HEK293 (cell line): ENCODE results near the gene DNASE1L3.
A peak's percentile ranks its signal among the peaks of the same experiment; 100 is the strongest.

Experiments used
- ATF2 ChIP-seq: fragments of 450-650 bp; formaldehyde crosslinking; IDR thresholded peaks from 2 replicates; pipeline ENCODE4 v1.5.1; 2016; ENCODE audit warnings: missing biosample characterization, missing genetic modification characterization, low read depth
- HIC1 ChIP-seq: fragments of 450-650 bp; formaldehyde crosslinking; IDR thresholded peaks from 2 replicates; pipeline ENCODE4 v1.5.1; 2016; ENCODE audit warnings: missing biosample characterization, missing genetic modification characterization
- HOXC10 ChIP-seq: sonication (generic); formaldehyde crosslinking; IDR thresholded peaks from 2 replicates; pipeline ENCODE4 v1.8.1; 2023; ENCODE audit warnings: mild to moderate bottlenecking, missing genetic modification reagents
- HOXD13 ChIP-seq: sonication (generic); formaldehyde crosslinking; IDR thresholded peaks from 2 replicates; pipeline ENCODE4 v1.8.0; 2022; ENCODE audit warnings: missing genetic modification reagents, borderline replicate concordance
- KLF1 ChIP-seq: fragments of 450-650 bp; formaldehyde crosslinking; IDR thresholded peaks from 2 replicates; pipeline ENCODE4 v1.5.1; 2016; ENCODE audit warnings: missing biosample characterization, missing genetic modification characterization
- MZF1 ChIP-seq: fragments of 450-650 bp; formaldehyde crosslinking; IDR thresholded peaks from 2 replicates; pipeline ENCODE4 v1.5.1; 2017; ENCODE audit warnings: missing biosample characterization, missing genetic modification characterization, borderline replicate concordance
- PATZ1 ChIP-seq: fragments of 450-650 bp; formaldehyde crosslinking; IDR thresholded peaks from 2 replicates; pipeline ENCODE4 v1.5.1; 2016; ENCODE audit warnings: missing biosample characterization, missing genetic modification characterization
- RBAK ChIP-seq: fragments of 450-650 bp; formaldehyde crosslinking; IDR thresholded peaks from 2 replicates; pipeline ENCODE4 v1.5.1; 2016; ENCODE audit warnings: missing biosample characterization, missing genetic modification characterization
- REST ChIP-seq: fragments of 450-650 bp; formaldehyde crosslinking; IDR thresholded peaks from 2 replicates; pipeline ENCODE4 v1.5.1; 2016; ENCODE audit warnings: missing biosample characterization, missing genetic modification characterization
- SALL2 ChIP-seq: fragments of 450-650 bp; formaldehyde crosslinking; IDR thresholded peaks from 2 replicates; pipeline ENCODE4 v1.5.0; 2017; ENCODE audit warnings: missing biosample characterization, mild to moderate bottlenecking, missing genetic modification characterization, borderline replicate concordance
- ZBTB44 ChIP-seq: fragments of 450-650 bp; IDR thresholded peaks from 2 replicates; pipeline ENCODE4 v1.5.1; 2018; ENCODE audit warnings: missing biosample characterization, mild to moderate bottlenecking, missing genetic modification characterization
- ZFP41 ChIP-seq: fragments of 450-650 bp; formaldehyde crosslinking; IDR thresholded peaks from 2 replicates; pipeline ENCODE4 v1.5.1; 2016; ENCODE audit warnings: missing biosample characterization, missing genetic modification characterization, borderline replicate concordance
- ZNF16 ChIP-seq: fragments of 450-650 bp; formaldehyde crosslinking; IDR thresholded peaks from 2 replicates; pipeline ENCODE4 v1.5.1; 2016; ENCODE audit warnings: low read depth, missing biosample characterization, missing genetic modification characterization
- ZNF174 ChIP-seq: fragments of 450-650 bp; formaldehyde crosslinking; IDR thresholded peaks from 2 replicates; pipeline ENCODE4 v1.5.0; 2017; ENCODE audit warnings: missing biosample characterization, mild to moderate bottlenecking, missing genetic modification characterization
- ZNF175 ChIP-seq: fragments of 450-650 bp; formaldehyde crosslinking; IDR thresholded peaks from 2 replicates; pipeline ENCODE4 v1.5.1; 2016; ENCODE audit warnings: missing biosample characterization, missing genetic modification characterization
- ZNF184 ChIP-seq: fragments of 450-650 bp; IDR thresholded peaks from 2 replicates; pipeline ENCODE4 v1.5.1; 2018; ENCODE audit warnings: missing biosample characterization, mild to moderate bottlenecking, missing genetic modification characterization
- ZNF221 ChIP-seq: fragments of 450-650 bp; formaldehyde crosslinking; IDR thresholded peaks from 2 replicates; pipeline ENCODE4 v1.5.1; 2017; ENCODE audit warnings: missing biosample characterization, missing genetic modification characterization, borderline replicate concordance
- ZNF416 ChIP-seq: fragments of 450-650 bp; formaldehyde crosslinking; IDR thresholded peaks from 2 replicates; pipeline ENCODE4 v1.5.1; 2016; ENCODE audit warnings: missing biosample characterization, missing genetic modification characterization
- ZNF510 ChIP-seq: fragments of 450-650 bp; formaldehyde crosslinking; IDR thresholded peaks from 2 replicates; pipeline ENCODE4 v1.5.1; 2018; ENCODE audit warnings: mild to moderate bottlenecking, missing genetic modification characterization, missing biosample characterization; ENCODE audit not compliant: insufficient replicate concordance
- ZNF514 ChIP-seq: fragments of 450-650 bp; formaldehyde crosslinking; IDR thresholded peaks from 2 replicates; pipeline ENCODE4 v1.5.1; 2016; ENCODE audit warnings: missing biosample characterization, missing genetic modification characterization
- ZNF529 ChIP-seq: fragments of 450-650 bp; formaldehyde crosslinking; IDR thresholded peaks from 2 replicates; pipeline ENCODE4 v1.5.1; 2017; ENCODE audit warnings: missing genetic modification characterization, missing biosample characterization; ENCODE audit not compliant: insufficient replicate concordance
- ZNF544 ChIP-seq: fragments of 450-650 bp; formaldehyde crosslinking; IDR thresholded peaks from 2 replicates; pipeline ENCODE4 v1.5.0; 2017; ENCODE audit warnings: missing biosample characterization, missing genetic modification characterization
- ZNF596 ChIP-seq: fragments of 450-650 bp; IDR thresholded peaks from 2 replicates; pipeline ENCODE4 v1.5.0; 2018; ENCODE audit warnings: missing biosample characterization, mild to moderate bottlenecking, missing genetic modification characterization, moderate library complexity
- ZNF610 ChIP-seq: fragments of 450-650 bp; formaldehyde crosslinking; IDR thresholded peaks from 2 replicates; pipeline ENCODE4 v1.5.1; 2016; ENCODE audit warnings: missing biosample characterization, missing genetic modification characterization, borderline replicate concordance
- ZNF777 ChIP-seq: fragments of 450-650 bp; formaldehyde crosslinking; IDR thresholded peaks from 2 replicates; pipeline ENCODE4 v1.5.1; 2017; ENCODE audit warnings: missing biosample characterization, missing genetic modification characterization, borderline replicate concordance
- ZNF785 ChIP-seq: fragments of 450-650 bp; formaldehyde crosslinking; IDR thresholded peaks from 2 replicates; pipeline ENCODE4 v1.5.1; 2016; ENCODE audit warnings: missing biosample characterization, missing genetic modification characterization

The DNASE1L3 gene

GRCh38 chr3:58234516-58234931 lies 23.8 kb upstream of the DNASE1L3 start (continued):
- no peak for TF ChIP-seq KLF1
- TF ChIP-seq ZBTB44 (tag by site-specific recombination): no peak
- 0 out of 2 replicates have a peak, but pooled peaks have one; percentile 19 for TF ChIP-seq PATZ1 (tag by site-specific recombination)
- TF ChIP-seq ZNF596: no peak
- no peak for TF ChIP-seq ZNF510 (tag by site-specific recombination)
- no peak for TF ChIP-seq ZNF416 (tag by site-specific recombination)
- TF ChIP-seq ZNF221 (tag by site-specific recombination): no peak
- no peak for TF ChIP-seq MZF1 (tag by site-specific recombination)
- TF ChIP-seq HOXD13 (CRISPR knock-in tag): no peak
- no peak for TF ChIP-seq ZNF529 (tag by site-specific recombination)
- TF ChIP-seq HIC1 (tag by site-specific recombination): no peak
- TF ChIP-seq ZNF514: no peak
- TF ChIP-seq ATF2 (tag by site-specific recombination): no peak
- no peak for TF ChIP-seq SALL2 (tag by site-specific recombination)
- no peak for TF ChIP-seq ZNF544 (tag by site-specific recombination)
- no peak for TF ChIP-seq HOXC10 (CRISPR knock-in tag)
- TF ChIP-seq ZNF777 (tag by site-specific recombination): no peak
- TF ChIP-seq ZNF174 (tag by site-specific recombination): no peak
- TF ChIP-seq ZNF184: no peak
- no peak for TF ChIP-seq RBAK
- TF ChIP-seq ZNF16 (tag by site-specific recombination): no peak
- TF ChIP-seq ZFP41 (tag by site-specific recombination): no peak
- no peak for TF ChIP-seq ZNF610 (tag by site-specific recombination)
- TF ChIP-seq REST (tag by site-specific recombination): no peak
- no peak for TF ChIP-seq ZNF175
- TF ChIP-seq ZNF785 (tag by site-specific recombination): no peak
